OCI-LY1 (cell line): ENCODE data around the gene CHAT.

Experiments used
- CTCF ChIP-seq: fragments of 200-600 bp; sonication (generic), shearing (Covaris generic); IDR thresholded peaks from 2 replicates; pipeline ENCODE4 v1.5.1; 2017; ENCODE audit warnings: mild to moderate bottlenecking, antibody characterized with exemption, low read length, moderate library complexity, mixed read lengths
- EZH2 ChIP-seq: fragments of 200-600 bp; sonication (generic), shearing (Covaris generic); IDR thresholded peaks from 2 replicates; pipeline ENCODE4 v1.8.0; 2017; ENCODE audit warnings: borderline replicate concordance, mixed run types, mild to moderate bottlenecking, antibody characterized with exemption, low read length, moderate library complexity, mixed read lengths

- no peak for TF ChIP-seq EZH2
- no peak for TF ChIP-seq CTCF
Observed at GRCh38 chr10:49688920-49689319, 75.1 kb downstream of the CHAT start.
